Fibroblast of lung (primary cell): Measurements from ENCODE around the gene IARS2. TPM values are rescaled to one million over a fixed set of nuclear protein-coding genes. Genes with fewer than 3 reads are reported as not detected.

Source experiments
- DNase-seq, 2 donors: peaks; one replicate each; pipeline versions ENCODE4 v3.0.0 to v3.0.0-alpha.2; 2010; ENCODE audit warnings: low read depth in 2 of 2
- H2AFZ ChIP-seq: 2 replicates; pipeline ENCODE4 v1.5.1; 2012; ENCODE audit warnings: low read length, control low read depth, inconsistent platforms
- H3K27ac ChIP-seq: 2 replicates; pipeline ENCODE4 v1.5.1; 2011; ENCODE audit warnings: low read length, control low read depth; ENCODE audit not compliant: insufficient read depth
- H3K27me3 ChIP-seq: 2 replicates; pipeline ENCODE4 v1.5.1; 2011; ENCODE audit warnings: mild to moderate bottlenecking, low read length; ENCODE audit not compliant: control insufficient read depth, insufficient read depth
- H3K36me3 ChIP-seq: 2 replicates; pipeline ENCODE4 v1.5.1; 2011; ENCODE audit warnings: low read length; ENCODE audit not compliant: control insufficient read depth, insufficient read depth
- H3K4me1 ChIP-seq: 2 replicates; pipeline ENCODE4 v1.5.1; 2011; ENCODE audit warnings: low read length; ENCODE audit not compliant: control insufficient read depth, insufficient read depth; ENCODE audit errors: extremely low read depth
- H3K4me2 ChIP-seq: 2 replicates; pipeline ENCODE4 v1.5.1; 2011; ENCODE audit warnings: low read length, control low read depth; ENCODE audit not compliant: insufficient read depth; ENCODE audit errors: extremely low read depth
- H3K4me3 ChIP-seq, 4 experiments: fragments of 200-600 bp in 1 of 4; sonication (generic) in 1 of 4; replicated peaks in 1 of 4; 2 replicates each; pipeline ENCODE4 v1.5.1; 2011 to 2016; ENCODE audit warnings: low read length in 4 of 4, low read depth in 3 of 4, mild to moderate bottlenecking in 3 of 4, control low read depth in 2 of 4, inconsistent platforms in 1 of 4, mixed read lengths in 1 of 4; ENCODE audit not compliant: insufficient read depth in 1 of 4; ENCODE audit errors: control extremely low read depth in 1 of 4
- H3K79me2 ChIP-seq: 2 replicates; pipeline ENCODE4 v1.5.1; 2012; ENCODE audit warnings: mild to moderate bottlenecking, low read length, inconsistent platforms; ENCODE audit not compliant: control insufficient read depth, insufficient read depth
- H3K9ac ChIP-seq: 2 replicates; pipeline ENCODE4 v1.5.1; 2011; ENCODE audit warnings: mild to moderate bottlenecking, low read length, control low read depth; ENCODE audit not compliant: insufficient read depth
- H3K9me3 ChIP-seq: 2 replicates; pipeline ENCODE4 v1.5.1; 2012; ENCODE audit warnings: low read depth, low read length; ENCODE audit not compliant: control insufficient read depth, insufficient read depth
- H4K20me1 ChIP-seq: 2 replicates; pipeline ENCODE4 v1.5.1; 2011; ENCODE audit warnings: low read length; ENCODE audit not compliant: control insufficient read depth, insufficient read depth; ENCODE audit errors: extremely low read depth
- CTCF ChIP-seq, 2 donors: IDR thresholded peaks in 1 of 2; conservative IDR thresholded peaks in 1 of 2; 1 replicate in 1 of 2; 2 replicates in 1 of 2; pipeline ENCODE4 v1.5.1; 2011 to 2012; ENCODE audit warnings: low read length in 2 of 2, control low read depth in 1 of 2, inconsistent platforms in 1 of 2, low read depth in 1 of 2, mild to moderate bottlenecking in 1 of 2
- EZH2 ChIP-seq: IDR thresholded peaks from 2 replicates; pipeline ENCODE4 v1.5.1; 2012; ENCODE audit warnings: low read length, control low read depth, mild to moderate bottlenecking; ENCODE audit errors: missing control alignments
- polyA plus RNA-seq, 2 donors: library from polyadenylated mRNA; depleted of rRNA in 1 of 2; stranded (reverse) in 1 of 2; unstranded in 1 of 2; fragments of >200 nt; gene quantifications; 2 replicates each; pipeline ENCODE4 v1.2.1, GENCODE V29; 2011 to 2012; ENCODE audit warnings: missing spikeins in 1 of 2
- total RNA-seq: library from RNA; depleted of rRNA; stranded (reverse); fragments of >200 nt; gene quantifications from 2 replicates; pipeline ENCODE4 v1.2.1, GENCODE V29; 2014

Gene IARS2
- total and polyA plus RNA-seq, 2 donors (not counting 1 experiment from before 2014, with no cell fraction given): 34.1 to 99.1 TPM

GRCh38 chr1:220139966-220140365 is 46.0 kb downstream of the IARS2 start:
- Histone ChIP-seq H3K79me2 (no peaks in the 10 kb centered on the region), H3K27me3 (no peaks in the 10 kb centered on the region), H3K9me3 (no peaks in the 10 kb centered on the region), H3K4me3 (no peak overlapping the region), H4K20me1 (no peaks in the 10 kb centered on the region), H3K36me3 (no peaks in the 10 kb centered on the region), H3K4me1 (no peaks in the 10 kb centered on the region), H2AFZ (no peak overlapping the region), H3K9ac (no peak overlapping the region), H3K27ac (no peak overlapping the region), H3K4me2 (no peak overlapping the region)
- no peak for TF ChIP-seq EZH2
- TF ChIP-seq CTCF (conservative IDR thresholded peaks at IDR 0.05 in 1 of 2, IDR thresholded peaks at IDR 0.05 in 1 of 2; ENCODE audit: low read depth in 1 of 2, low read length in 2 of 2): no peak
- no peak for DNase-seq

- no peaks in the 10 kb centered on the region for H3K27me3 ChIP-seq
- no peak for DNase-seq
- H3K27ac ChIP-seq: no peak overlapping the region
- H3K79me2 ChIP-seq: no peaks in the 10 kb centered on the region
- TF ChIP-seq EZH2 (no peak), CTCF (conservative IDR thresholded peaks at IDR 0.05 in 1 of 2, IDR thresholded peaks at IDR 0.05 in 1 of 2; ENCODE audit: low read depth in 1 of 2, low read length in 2 of 2) (no peak)
- H3K4me3 ChIP-seq: no peak overlapping the region
- no peaks in the 10 kb centered on the region for H3K4me1 ChIP-seq
- H3K4me2 ChIP-seq: no peak overlapping the region
- no peak overlapping the region for H2AFZ ChIP-seq
- no peaks in the 10 kb centered on the region for H4K20me1 ChIP-seq
- no peak overlapping the region for H3K9ac ChIP-seq
- H3K9me3 ChIP-seq: no peaks in the 10 kb centered on the region
- no peaks in the 10 kb centered on the region for H3K36me3 ChIP-seq
Observed at GRCh38 chr1:220144051-220144450, 50.1 kb downstream of the IARS2 start.

- Histone ChIP-seq H3K9me3 (no peaks in the 10 kb centered on the region), H3K4me2 (no peak overlapping the region), H3K4me3 (no peak overlapping the region), H3K9ac (no peak overlapping the region), H3K79me2 (no peaks in the 10 kb centered on the region), H3K27me3 (no peaks in the 10 kb centered on the region), H3K4me1 (no peaks in the 10 kb centered on the region), H3K27ac (no peak overlapping the region), H3K36me3 (peaks cover 2% of the 10 kb centered on the region), H2AFZ (no peak overlapping the region), H4K20me1 (no peaks in the 10 kb centered on the region)
- TF ChIP-seq EZH2 (no peak), CTCF (conservative IDR thresholded peaks at IDR 0.05 in 1 of 2, IDR thresholded peaks at IDR 0.05 in 1 of 2; ENCODE audit: low read depth in 1 of 2, low read length in 2 of 2) (no peak)
- DNase-seq: no peak
Observed at GRCh38 chr1:220149742-220150141, 55.8 kb downstream of the IARS2 start.
